Endometrial microvascular endothelial cells (primary cell): ENCODE measurements around the gene SEL1L2. TPM values are rescaled to one million over a fixed set of nuclear protein-coding genes. Genes with fewer than 3 reads are reported as not detected.

Experiments used
- in situ Hi-C: cut with HindIII; loops from 2 replicates; pipeline ENCODE4 v1.10.0; 2017; ENCODE audit warnings: low sequenced_read_pairs, low pct_unique_long_range_greater_than_20kb; ENCODE audit errors: inconsistent ontology term
- total RNA-seq: library from RNA; depleted of rRNA; stranded (reverse); fragments of >200 nt; gene quantifications from one replicate; pipeline ENCODE4 v1.2.3, GENCODE V29; 2015; ENCODE audit errors: inconsistent ontology term

The SEL1L2 gene
- total RNA-seq, 1 donor from 2014 or later, result not detected

DNA sequence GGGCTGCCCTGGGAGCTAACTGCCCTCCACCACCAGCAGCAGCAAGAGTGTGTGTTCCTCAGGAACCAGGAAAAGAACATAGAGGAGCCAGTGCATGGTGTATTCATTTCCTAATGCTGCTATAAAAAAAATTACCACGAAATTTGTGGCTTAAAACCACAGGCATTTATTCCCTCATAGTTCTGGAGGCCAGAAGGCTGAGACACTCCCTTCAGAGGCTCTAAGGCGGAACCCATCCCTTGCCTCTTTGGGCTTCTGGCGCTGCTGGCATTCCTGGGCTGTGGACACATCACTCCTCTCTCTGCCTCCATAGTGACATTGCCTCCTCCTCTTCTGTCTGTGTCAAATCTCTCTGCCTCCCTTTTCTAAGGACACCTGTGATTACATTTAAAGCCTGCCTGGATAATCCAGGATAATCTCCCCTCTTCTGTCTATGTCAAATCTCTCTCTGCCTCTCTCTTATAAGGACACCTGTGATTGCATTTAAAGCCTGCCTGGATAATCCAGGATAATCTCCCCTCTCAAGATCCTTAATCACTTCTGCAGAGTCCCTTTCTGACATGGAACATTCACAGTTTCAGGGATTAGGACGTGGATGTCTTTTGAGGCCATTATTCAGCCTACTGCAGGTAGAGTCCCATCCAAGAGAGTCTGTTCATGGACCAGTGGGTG is 150.9 kb downstream of the SEL1L2 start:
- in situ Hi-C loops, result no loop called here

DNA sequence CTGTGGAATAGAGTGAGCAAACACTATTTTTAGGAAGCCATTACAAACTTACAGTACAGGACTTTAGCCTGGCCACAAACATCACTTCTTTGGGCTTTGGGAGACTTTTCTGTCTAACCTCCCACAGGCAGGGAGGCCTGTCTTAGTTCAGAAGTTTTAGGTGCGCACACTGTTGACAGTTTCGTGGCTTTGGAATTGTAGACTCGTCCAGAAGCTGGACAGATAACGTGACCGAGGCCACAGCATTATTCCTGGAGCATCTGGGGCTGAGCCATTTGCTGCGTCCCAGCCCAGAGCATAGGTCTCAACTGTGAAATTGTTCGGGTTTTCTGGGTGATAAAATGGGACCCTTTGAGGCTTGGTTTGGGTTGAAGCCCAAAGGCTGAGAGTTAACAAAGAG is 151.8 kb downstream of the SEL1L2 start:
- in situ Hi-C loops, result no loop called here

DNA sequence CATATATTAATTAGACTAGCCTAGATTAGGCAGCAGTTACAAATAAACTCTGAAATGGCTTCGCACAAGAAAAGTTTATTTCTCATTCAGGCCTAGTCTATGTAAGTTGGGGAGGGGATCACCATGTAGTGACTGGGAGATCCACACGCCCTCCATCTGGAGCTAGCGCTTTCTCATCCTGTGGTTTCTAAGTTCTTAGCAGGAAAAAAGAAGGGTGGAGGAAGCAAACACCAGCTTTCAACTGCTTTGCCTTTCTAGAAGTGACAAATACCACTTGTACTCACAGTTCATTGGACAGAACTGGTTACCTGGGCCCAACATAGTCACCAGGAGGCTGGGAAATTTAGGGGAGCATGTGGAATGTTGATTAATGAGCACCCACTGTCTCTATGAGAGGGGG is 158.9 kb downstream of the SEL1L2 start:
- in situ Hi-C loops, result no loop called here

DNA sequence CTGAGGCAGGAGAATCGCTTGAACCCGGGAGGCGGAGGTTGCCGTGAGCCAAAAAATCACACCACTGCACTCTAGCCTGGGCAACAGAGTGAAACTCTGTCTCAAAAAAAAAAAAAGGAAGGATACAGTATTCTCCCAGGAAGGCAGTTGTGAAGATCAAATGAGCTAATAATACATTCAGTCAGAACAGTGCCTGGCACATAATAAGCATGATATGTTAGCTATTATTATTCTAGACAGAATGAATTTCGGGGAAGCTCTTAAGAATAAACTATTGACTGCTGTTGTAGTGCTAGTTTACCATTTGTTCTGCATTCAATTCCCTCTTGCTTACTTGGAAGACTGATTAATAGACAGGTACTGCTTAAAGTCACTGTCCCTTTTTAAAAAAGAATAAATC is 164.9 kb downstream of the SEL1L2 start:
- in situ Hi-C loops, result no loop called here

DNA sequence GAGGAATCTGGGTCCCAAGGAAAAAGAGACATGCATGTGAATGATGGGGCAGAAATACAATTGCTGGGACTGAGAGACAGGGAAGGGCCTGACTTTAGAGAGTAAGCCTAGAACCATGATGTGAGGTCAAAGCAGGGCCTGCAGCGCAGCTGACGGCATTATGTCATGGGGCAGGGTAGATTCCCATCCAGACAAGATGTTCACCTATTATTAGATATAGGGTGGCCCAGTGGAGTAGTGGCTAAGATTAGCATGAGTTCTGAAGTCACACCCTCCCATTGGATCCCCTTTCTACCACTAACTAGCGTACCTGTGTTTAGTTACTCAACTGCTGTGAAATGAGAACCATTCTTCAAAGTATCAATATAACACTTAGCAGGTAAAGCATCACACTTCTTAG is 166.0 kb downstream of the SEL1L2 start:
- in situ Hi-C loops, result no loop called here

- in situ Hi-C loops, result no loop called here
These were observed 168.0 kb downstream of the SEL1L2 start for GRCh38 chr20:13822459-13822858.

- in situ Hi-C loops, result no loop called here
These were observed 168.5 kb downstream of the SEL1L2 start for GRCh38 chr20:13821876-13822275.

GRCh38 chr20:13819885-13820645 is 170.3 kb downstream of the SEL1L2 start:
- in situ Hi-C loops, result no loop called here

- in situ Hi-C loops, result no loop called here
These were observed 173.1 kb downstream of the SEL1L2 start for GRCh38 chr20:13817342-13817741.

- in situ Hi-C loops, result no loop called here
These were observed 173.7 kb downstream of the SEL1L2 start for GRCh38 chr20:13816757-13817156.

GRCh38 chr20:13814672-13815071 is 175.7 kb downstream of the SEL1L2 start:
- in situ Hi-C loops, result no loop called here

DNA sequence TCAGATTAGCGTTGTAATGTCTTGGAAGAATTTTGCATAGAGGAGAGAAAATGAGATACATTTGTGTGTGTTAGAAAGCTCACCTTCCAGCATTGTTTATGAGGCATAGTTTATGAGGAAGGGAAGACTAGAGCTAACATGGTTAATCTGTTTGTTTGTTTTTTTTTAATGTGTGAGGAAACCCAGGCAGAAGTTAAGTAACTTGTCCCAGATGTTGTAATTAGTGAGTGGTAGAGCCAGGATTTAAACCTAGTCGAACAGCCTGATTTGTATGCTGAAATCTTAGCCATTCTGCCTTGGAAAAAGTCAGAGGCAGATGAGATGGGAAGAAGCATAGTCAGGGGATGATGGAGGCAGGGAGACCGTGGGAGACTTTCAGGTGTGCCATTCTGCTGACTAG is 176.5 kb downstream of the SEL1L2 start:
- in situ Hi-C loops, result no loop called here

- in situ Hi-C loops, result no loop called here
These were observed 180.0 kb downstream of the SEL1L2 start for GRCh38 chr20:13810446-13810845.

DNA sequence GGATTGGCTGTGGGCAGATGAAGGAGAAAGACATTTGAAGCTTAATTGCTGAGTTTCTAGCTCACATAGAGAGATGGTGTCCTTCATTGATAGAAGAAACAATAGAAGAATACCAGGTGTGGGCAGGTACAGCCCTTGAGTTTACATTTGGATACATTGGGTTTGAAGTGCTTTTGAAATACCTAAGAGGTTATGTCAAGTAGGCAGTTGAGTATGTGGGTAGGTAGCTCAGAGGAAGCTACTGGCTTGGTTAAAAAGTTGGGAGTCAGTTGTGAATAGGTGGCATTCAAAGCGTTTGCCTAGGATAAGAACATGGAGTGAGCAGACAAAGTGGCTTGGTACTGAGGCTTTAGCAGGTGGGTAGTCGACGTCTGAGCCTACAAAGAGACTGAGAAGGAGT is 180.6 kb downstream of the SEL1L2 start:
- in situ Hi-C loops, result no loop called here

DNA sequence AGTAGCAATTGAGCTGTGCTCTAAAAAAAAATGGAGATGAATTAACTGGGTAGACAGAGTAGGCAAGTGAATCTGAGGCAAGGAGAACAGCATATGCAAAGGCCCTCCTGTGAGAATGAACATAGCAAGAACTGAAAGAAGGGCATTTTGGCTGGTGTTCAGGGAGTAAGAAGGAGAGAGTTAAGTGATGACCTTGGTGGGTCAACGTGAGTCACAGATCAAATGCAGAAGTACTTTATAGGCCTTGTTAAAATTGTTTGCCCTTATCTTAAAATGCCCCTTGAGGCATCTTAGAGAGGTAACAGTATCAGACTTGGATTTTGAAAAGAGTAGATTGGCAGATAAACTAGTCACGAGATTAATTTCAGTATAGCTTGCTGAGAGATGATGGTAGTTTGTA is 181.0 kb downstream of the SEL1L2 start:
- in situ Hi-C loops, result no loop called here

- in situ Hi-C loops, result no loop called here
These were observed 189.7 kb downstream of the SEL1L2 start for GRCh38 chr20:13800728-13801134.

- in situ Hi-C loops, result no loop called here
These were observed 190.4 kb downstream of the SEL1L2 start for GRCh38 chr20:13799974-13800373.
